Measurements from ENCODE around the gene TOP3A. TPM values are rescaled to one million over a fixed set of nuclear protein-coding genes. Genes with fewer than 3 reads are reported as not detected.

TOP3A gene
- total RNA-seq, 1 experiment from 2014 or later, result 100 TPM

DNA sequence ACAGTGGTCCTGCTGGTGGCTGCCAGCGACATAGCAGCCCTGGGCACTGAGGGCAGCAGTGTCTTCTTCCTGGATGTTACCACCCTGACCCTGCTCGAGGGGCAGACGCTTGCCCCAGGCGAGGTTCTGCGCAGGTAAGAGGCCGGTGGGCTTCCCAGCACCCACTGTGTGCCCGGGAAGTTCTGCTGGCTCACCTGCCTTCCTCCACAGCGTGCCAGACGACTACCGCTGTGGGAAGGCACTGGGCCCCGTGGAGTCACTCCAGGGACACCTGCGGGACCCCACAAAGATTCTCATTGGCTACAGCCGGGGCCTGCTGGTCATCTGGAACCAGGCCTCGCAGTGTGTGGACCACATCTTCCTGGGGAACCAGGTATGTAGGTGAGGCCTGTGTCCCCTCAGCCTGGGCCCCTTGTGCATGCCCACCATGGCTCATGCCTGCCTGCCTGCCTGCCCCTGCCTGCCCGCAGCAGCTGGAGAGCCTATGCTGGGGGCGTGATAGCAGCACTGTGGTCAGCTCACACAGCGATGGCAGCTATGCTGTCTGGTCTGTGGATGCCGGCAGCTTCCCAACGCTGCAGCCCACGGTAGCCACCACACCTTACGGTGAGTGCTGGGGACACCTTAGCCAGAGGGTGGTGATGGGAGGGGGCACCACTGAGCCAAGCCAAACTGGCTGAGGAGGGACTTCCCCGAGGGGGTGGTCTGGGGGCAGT is 80.8 kb downstream of the TOP3A start:
- ChIA-PET CTCF (no interaction called here), POLR2A (ENCODE audit: low non-redundant PET) (no interaction called here)
- no peak for DNase-seq (ENCODE audit: low spot score)
- Histone ChIP-seq H3K4me1 (ENCODE audit: insufficient read depth, low read length, poor library complexity, severe bottlenecking) (no peaks in the 10 kb centered on the region), H3K27me3 (replicated peaks; ENCODE audit: insufficient read depth, low read depth, low read length, poor library complexity) (no peaks in the 10 kb centered on the region), H3K36me3 (ENCODE audit: insufficient read depth, low read length, poor library complexity, severe bottlenecking) (peaks cover 12% of the 10 kb centered on the region), H3K4me3 (ENCODE audit: low read depth, low read length, poor library complexity, severe bottlenecking) (no peak overlapping the region), H3K9me3 (ENCODE audit: low read depth, low read length, poor library complexity, severe bottlenecking) (no peaks in the 10 kb centered on the region), H3K27ac (ENCODE audit: low read depth, low read length, poor library complexity, severe bottlenecking) (no peak overlapping the region)
- no TSS peak for BruUV-seq (replicated peaks)
- TF ChIP-seq, protein P1, sequence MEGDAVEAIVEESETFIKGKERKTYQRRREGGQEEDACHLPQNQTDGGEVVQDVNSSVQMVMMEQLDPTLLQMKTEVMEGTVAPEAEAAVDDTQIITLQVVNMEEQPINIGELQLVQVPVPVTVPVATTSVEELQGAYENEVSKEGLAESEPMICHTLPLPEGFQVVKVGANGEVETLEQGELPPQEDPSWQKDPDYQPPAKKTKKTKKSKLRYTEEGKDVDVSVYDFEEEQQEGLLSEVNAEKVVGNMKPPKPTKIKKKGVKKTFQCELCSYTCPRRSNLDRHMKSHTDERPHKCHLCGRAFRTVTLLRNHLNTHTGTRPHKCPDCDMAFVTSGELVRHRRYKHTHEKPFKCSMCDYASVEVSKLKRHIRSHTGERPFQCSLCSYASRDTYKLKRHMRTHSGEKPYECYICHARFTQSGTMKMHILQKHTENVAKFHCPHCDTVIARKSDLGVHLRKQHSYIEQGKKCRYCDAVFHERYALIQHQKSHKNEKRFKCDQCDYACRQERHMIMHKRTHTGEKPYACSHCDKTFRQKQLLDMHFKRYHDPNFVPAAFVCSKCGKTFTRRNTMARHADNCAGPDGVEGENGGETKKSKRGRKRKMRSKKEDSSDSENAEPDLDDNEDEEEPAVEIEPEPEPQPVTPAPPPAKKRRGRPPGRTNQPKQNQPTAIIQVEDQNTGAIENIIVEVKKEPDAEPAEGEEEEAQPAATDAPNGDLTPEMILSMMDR (conservative IDR thresholded peaks at IDR 0.05; ENCODE audit: low read depth, low read length), result no peak
- no peak for TF ChIP-seq EZH2 (IDR thresholded peaks at IDR 0.05; ENCODE audit: borderline replicate concordance, low read depth, low read length, poor library complexity, severe bottlenecking)
- intact Hi-C loops (cut with micrococcal nuclease; ENCODE audit: unreplicated experiment), result no loop called here

DNA sequence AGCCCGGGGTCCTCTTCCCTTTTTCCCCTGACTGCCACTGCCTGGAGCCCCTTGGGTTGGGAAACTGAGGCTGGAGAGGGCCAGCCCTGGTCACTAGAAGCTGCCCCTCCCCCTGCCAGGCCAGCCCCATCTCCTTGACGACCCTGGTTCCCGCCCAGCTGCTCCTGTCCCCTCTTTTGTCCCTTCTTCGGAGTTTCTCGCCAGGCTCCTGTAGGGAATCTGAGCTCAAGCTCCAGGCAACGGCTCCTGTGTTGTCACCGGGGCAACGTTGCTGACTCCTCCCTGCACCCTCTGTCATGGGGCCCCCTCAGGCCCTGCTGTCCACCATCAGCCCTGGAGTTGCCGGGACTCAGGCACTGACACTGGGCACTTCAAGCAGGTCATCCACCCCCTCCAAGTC is 83.6 kb downstream of the TOP3A start:
- TF ChIP-seq, protein P1 (conservative IDR thresholded peaks at IDR 0.05; ENCODE audit: low read depth, low read length), result no peak
- TF ChIP-seq EZH2 (IDR thresholded peaks at IDR 0.05; ENCODE audit: borderline replicate concordance, low read depth, low read length, poor library complexity, severe bottlenecking), result no peak
- ChIA-PET CTCF (no interaction called here), POLR2A (ENCODE audit: low non-redundant PET) (no interaction called here)
- Histone ChIP-seq H3K4me3 (ENCODE audit: low read depth, low read length, poor library complexity, severe bottlenecking) (no peak overlapping the region), H3K9me3 (ENCODE audit: low read depth, low read length, poor library complexity, severe bottlenecking) (no peaks in the 10 kb centered on the region), H3K4me1 (ENCODE audit: insufficient read depth, low read length, poor library complexity, severe bottlenecking) (peaks cover 5% of the 10 kb centered on the region), H3K36me3 (ENCODE audit: insufficient read depth, low read length, poor library complexity, severe bottlenecking) (peaks cover 12% of the 10 kb centered on the region), H3K27ac (ENCODE audit: low read depth, low read length, poor library complexity, severe bottlenecking) (no peak overlapping the region), H3K27me3 (replicated peaks; ENCODE audit: insufficient read depth, low read depth, low read length, poor library complexity) (no peaks in the 10 kb centered on the region)
- DNase-seq (ENCODE audit: low spot score), result no peak
- no TSS peak for BruUV-seq (replicated peaks)
- intact Hi-C loops (cut with micrococcal nuclease; ENCODE audit: unreplicated experiment), result no loop called here

DNA sequence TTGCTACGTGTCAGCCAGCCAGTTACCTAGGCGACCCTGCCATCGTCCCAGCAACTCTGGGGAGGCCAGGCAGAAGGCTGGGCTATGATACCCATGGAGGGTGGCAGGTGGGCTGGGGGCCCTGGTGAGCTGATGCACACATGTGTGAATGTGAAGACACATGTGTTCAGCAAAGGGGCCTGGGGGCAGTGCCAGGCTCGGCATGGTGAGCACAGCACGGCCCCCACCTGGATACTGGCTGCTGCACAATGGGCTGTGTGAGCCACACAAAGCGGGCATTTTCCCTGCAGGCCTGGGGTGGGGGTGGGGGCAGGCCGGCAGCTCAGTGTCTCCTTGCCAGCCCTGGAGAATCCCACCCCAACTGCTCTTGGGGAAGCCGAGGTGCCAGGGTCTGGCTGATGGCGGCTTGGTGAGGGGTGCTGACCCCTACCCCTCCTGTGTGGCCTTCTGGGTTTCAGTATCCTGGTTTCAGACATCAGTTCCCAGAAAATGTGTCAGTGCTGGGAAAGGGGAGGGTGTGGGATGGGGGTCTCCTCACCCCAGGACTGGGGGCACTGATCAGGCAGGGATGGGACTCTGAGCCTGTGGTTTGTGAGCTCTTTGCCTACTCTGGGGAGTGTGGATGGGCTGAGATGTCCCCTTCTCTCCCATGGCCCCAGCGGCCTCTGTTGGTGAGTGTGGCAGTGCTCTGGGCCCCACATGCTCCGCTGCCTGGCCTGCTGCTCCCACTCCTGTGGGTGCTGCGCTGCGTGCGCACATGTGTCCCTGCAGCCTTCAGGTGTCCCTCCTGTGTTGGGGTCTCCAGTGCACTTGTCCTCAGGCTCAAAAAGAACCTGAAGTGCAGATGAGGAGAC is 84.3 kb downstream of the TOP3A start:
- POLR2A ChIA-PET (ENCODE audit: low non-redundant PET), result no interaction called here
- no peak for TF ChIP-seq EZH2 (IDR thresholded peaks at IDR 0.05; ENCODE audit: borderline replicate concordance, low read depth, low read length, poor library complexity, severe bottlenecking)
- TF ChIP-seq, protein P1 (conservative IDR thresholded peaks at IDR 0.05; ENCODE audit: low read depth, low read length), result no peak
- Histone ChIP-seq H3K4me3 (ENCODE audit: low read depth, low read length, poor library complexity, severe bottlenecking) (no peak overlapping the region), H3K36me3 (ENCODE audit: insufficient read depth, low read length, poor library complexity, severe bottlenecking) (peaks cover 11% of the 10 kb centered on the region), H3K27ac (ENCODE audit: low read depth, low read length, poor library complexity, severe bottlenecking) (no peak overlapping the region), H3K9me3 (ENCODE audit: low read depth, low read length, poor library complexity, severe bottlenecking) (no peaks in the 10 kb centered on the region), H3K4me1 (ENCODE audit: insufficient read depth, low read length, poor library complexity, severe bottlenecking) (peaks cover 6% of the 10 kb centered on the region), H3K27me3 (replicated peaks; ENCODE audit: insufficient read depth, low read depth, low read length, poor library complexity) (no peaks in the 10 kb centered on the region)
- CTCF ChIA-PET, result no interaction called here
- intact Hi-C loops (cut with micrococcal nuclease; ENCODE audit: unreplicated experiment), result no loop called here
- DNase-seq (ENCODE audit: low spot score), result no peak
- BruUV-seq (replicated peaks), result no TSS peak

Measured in A673 (cell line).